Measurements from ENCODE around the gene MYO1F.
"Not testable (repeated sequence)": the region's sequence is repeated elsewhere in the genome, so short reads cannot be mapped to it uniquely, and the experiment has no call there.

The MYO1F gene

GRCh38 chr19:8600816-8601215, 23.6 kb upstream of the MYO1F start:
- no peak for DNase-seq (ENCODE audit: extremely low read depth in 1 of 2, low read depth in 1 of 2)

DNA sequence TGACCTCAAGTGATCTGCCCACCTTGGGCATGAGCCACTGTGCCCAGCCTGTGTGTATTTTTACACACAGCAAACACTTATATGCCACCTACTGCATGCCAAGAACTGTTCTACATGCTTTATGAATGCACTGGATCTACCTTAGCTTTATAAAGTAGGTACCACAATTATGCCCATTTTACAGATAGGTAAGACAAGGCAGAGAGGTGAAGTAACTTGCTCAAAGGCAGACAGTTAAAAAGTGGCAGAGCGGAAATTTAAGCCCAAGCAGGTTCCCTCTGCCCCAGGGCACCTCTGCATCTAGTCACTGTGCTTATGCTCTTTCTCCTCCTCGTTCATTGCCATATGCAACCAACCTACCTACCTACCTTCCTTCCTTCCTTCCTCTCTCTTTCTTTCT, 22.8 kb upstream of the MYO1F start:
- DNase-seq (ENCODE audit: extremely low read depth in 1 of 2, low read depth in 1 of 2): no peak

GRCh38 chr19:8596168-8596567, 18.9 kb upstream of the MYO1F start:
- DNase-seq (ENCODE audit: extremely low read depth in 1 of 2, low read depth in 1 of 2): no peak

DNA sequence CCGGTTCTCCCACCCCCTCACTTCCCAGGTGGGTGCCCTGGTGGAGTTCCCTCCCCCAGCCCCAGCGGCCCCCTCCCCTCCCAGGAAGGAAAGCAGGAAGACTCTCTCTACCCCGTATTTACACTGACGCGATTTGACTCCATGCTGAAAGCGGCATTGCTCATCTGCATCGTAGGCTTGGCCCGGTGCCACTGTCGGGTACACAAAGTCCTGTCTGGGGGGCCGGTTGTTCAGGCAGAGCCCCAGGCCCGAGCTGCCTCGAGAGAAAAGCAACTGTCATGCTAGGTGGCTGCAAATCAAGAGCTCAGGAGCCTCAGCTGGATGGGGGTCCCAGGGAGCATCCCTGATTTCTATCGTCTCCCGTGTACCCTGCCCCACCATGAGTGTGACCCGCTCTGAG, 18.4 kb upstream of the MYO1F start:
- no peak for DNase-seq (ENCODE audit: extremely low read depth in 1 of 2, low read depth in 1 of 2)

- no peak for DNase-seq (ENCODE audit: extremely low read depth in 1 of 2, low read depth in 1 of 2)
Measured at GRCh38 chr19:8593931-8594330, 16.7 kb upstream of the MYO1F start.

- DNase-seq (ENCODE audit: extremely low read depth in 1 of 2, low read depth in 1 of 2): peak; percentile 85 to 95
Measured at GRCh38 chr19:8592231-8593009, 15.2 kb upstream of the MYO1F start.

DNA sequence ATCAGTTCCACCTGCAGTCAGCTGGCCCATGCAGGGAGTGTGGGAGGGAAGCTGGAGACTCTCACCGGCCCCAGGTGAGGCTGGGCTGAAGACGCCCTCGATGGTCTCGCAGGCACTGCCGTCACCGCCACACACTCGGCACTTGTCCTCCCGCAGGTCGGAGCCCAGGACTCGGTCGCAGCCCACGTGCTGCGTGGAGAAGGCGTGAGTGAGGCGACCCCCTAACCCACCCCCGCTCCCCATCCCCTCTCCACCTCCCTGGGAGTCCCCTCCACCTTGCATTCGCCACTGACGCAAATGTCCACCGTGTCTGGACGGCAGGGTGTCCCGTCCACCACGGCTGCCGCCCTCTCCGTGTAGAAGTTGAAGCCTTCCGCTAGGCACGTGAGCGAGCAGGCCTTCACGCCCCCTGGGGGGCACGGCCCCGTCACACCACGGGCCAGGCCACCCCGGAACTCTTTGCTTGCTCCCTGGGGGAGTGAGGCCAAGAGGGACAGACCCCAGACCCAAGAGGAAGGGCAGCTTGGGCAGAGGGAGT, 12.0 kb upstream of the MYO1F start:
- no peak for DNase-seq (ENCODE audit: extremely low read depth in 1 of 2, low read depth in 1 of 2)

GRCh38 chr19:8585894-8586750, 8.9 kb upstream of the MYO1F start:
- DNase-seq (ENCODE audit: extremely low read depth in 1 of 2, low read depth in 1 of 2): no peak

- no peak for DNase-seq (ENCODE audit: extremely low read depth in 1 of 2, low read depth in 1 of 2)
Measured at GRCh38 chr19:8584965-8585893, 8.0 kb upstream of the MYO1F start.

- DNase-seq (ENCODE audit: extremely low read depth in 1 of 2, low read depth in 1 of 2): peak; percentile 64 to 73
Measured at GRCh38 chr19:8580710-8581281, 3.6 kb upstream of the MYO1F start.

GRCh38 chr19:8578642-8579265, 1.5 kb upstream of the MYO1F start:
- DNase-seq (ENCODE audit: extremely low read depth in 1 of 2, low read depth in 1 of 2): peak in 1 of 2 donors; percentile 71

- DNase-seq (ENCODE audit: extremely low read depth in 1 of 2, low read depth in 1 of 2): no peak
Measured at GRCh38 chr19:8577741-8578140, 499 bp upstream of the MYO1F start.

DNA sequence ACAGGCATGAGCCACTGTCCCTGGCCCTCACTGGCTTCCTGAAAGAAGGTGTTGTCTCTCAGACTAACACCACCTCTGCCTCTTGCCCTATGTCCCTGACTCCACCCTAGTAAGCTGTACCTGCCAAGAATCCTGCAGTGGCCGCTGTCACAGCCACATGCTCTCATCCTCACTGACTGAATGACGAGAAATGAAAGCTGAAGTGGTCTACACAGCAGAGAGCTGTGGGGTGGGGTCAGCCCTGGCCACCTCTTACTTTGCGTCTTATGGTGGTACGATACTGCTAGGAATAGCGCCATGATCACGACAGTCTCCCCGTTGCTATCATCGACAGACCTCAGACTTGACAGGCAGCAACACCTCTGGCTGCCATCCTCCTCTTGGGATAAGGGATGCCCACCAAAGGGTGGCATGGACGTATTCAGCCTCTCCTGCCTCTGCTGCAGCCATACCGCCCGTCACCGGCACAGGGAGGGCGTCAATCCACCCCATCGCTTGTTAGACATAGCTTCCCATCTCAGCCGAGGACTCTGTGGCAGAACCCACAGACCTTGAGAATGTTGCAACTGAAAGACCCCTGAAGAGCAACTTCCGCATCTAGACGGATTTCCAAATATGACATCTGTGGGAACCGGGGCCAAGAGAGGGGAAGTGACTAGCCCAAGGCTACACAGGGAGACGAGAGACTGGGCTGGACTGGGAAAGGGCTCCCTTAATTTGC, 809 bp downstream of the MYO1F start:
- DNase-seq (ENCODE audit: extremely low read depth in 1 of 2, low read depth in 1 of 2): no peak

GRCh38 chr19:8575467-8575997, 1.7 kb downstream of the MYO1F start:
- DNase-seq (ENCODE audit: extremely low read depth in 1 of 2, low read depth in 1 of 2): no peak

DNA sequence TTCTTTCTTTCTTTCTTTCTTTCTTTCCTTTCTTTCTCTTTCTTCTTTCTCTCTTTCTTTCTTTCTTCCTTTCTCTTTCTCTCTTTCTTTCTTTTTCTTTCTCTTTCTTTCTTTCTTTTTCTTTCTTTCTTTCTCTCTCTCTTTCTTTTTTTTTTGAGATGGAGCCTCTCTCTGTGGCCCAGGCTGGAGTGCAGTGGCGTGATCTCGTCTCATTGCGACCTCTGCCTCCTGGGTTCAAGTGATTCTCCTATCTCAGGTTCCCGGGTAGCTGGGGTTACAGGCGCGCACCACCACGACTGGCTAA, 2.7 kb downstream of the MYO1F start:
- DNase-seq (ENCODE audit: extremely low read depth in 1 of 2, low read depth in 1 of 2): not testable (repeated sequence)

DNA sequence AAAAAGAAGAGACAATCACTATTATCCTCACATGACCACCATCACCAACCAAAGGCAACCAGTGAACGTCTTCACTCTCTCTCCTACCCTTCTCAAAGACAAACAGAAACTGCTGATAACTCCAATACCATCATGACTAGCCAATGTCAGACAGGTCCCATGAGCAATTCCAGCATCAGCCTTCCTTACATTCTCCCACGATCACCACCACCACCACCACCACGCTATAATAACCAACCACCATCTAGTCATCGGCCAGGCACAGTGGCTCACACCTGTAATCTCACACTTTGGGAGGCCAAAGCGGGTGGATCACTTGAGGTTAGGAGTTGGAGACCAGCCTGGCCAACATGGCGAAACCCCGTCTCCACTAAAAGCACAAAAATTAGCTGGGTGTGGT, 3.9 kb downstream of the MYO1F start:
- no peak for DNase-seq (ENCODE audit: extremely low read depth in 1 of 2, low read depth in 1 of 2)

DNA sequence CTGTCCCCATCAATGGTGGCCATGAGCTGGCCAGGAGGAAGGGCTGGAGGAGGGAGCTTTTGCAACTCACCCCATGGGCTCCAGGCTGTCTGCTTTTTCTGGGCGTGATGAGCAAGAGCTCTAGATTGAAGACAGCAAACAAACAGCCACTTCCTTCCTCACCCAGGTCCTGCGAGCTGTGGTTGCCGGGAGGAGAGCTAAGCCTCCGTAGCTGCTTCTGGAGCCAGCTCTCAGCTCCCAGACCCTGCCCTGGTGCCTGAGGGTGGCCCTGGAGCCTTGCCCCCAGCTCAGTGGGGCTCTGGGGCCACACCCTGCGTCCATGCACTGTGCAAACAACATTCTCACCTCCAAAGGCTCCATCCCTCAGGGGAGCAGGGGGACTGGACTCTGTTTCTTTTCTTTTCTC, 6.2 kb downstream of the MYO1F start:
- no peak for DNase-seq (ENCODE audit: extremely low read depth in 1 of 2, low read depth in 1 of 2)

- DNase-seq (ENCODE audit: extremely low read depth in 1 of 2, low read depth in 1 of 2): peak in 1 of 2 donors; percentile 73
Measured at GRCh38 chr19:8569066-8569771, 8.0 kb downstream of the MYO1F start.

Measured in stimulated activated CD8-positive, alpha-beta memory T cell treated with anti-CD3 and anti-CD28 coated beads, Interleukin-7, amount 100 ng/mL, for 48 hours (primary cell).